ENCODE results near the gene PFKFB3. TPM values are rescaled to one million over a fixed set of nuclear protein-coding genes. Genes with fewer than 3 reads are reported as not detected.
A peak's percentile ranks its signal among the peaks of the same experiment; 100 is the strongest.

The PFKFB3 gene
- total and polyA plus RNA-seq, 4 donors = 24.9 to 54.8 (median 39.3) TPM

DNA sequence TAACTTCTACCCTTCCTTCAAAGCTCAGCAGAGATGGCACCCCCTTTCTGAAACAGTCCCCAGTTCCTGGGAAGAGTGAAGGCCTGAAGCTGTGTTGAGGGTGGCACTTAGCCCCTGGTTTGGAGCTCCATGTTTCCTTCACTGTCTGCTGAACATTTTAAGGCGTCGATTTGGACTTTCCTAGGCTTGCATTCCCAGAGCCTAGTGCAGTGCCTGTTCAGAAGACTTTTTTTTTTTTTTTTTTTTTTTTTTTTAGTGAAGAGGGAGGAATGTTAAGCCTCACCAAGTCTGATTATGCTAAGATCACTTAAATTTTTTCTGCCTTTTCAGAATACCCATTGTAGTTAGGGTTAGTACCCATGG lies 97.0 kb downstream of the PFKFB3 start:
- no CpG with 5 or more reads among the region's 2 CpGs for WGBS (ENCODE audit: insufficient coverage)
- peak overlapping the region; percentile 11 for H3K27ac ChIP-seq (ENCODE audit: low read depth, low read length)
- no peak for DNase-seq (ENCODE audit: low read depth in 4 of 6, low spot score in 6 of 6)

DNA sequence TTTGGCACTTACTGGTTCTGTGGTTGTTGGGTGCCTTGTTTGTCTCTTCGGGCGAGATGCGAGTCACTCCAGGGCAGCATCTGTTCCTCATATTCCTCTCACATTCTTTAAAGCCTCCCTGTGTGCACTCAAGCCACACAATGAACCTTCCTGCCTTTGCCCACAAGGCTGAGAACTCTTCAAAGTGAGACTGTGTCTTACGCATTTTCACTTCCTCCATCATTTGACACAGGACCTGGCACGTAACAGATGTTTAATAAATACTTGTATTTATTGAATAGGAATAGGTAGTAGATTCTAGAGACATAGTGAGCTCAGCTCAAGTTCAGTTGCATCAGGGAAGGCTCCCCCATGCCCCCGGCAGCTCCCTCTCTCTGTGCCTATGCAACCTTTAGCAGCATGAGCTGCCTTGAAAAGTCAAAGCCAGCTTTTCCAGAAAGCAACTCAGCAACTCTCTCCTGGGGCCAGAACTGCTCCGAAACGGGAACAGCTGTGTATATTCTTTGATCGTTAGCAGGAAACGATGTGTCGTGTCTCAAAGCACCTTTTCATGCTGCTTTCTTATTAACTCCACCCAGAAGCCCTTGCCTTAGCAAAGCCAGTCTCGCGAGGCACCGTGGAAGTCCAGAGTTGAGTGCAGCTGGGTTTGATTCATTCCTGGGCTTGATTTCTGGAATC lies 97.5 kb downstream of the PFKFB3 start:
- DNase-seq (ENCODE audit: low read depth in 4 of 6, low spot score in 6 of 6) = peak in 2 of 6 donors; percentile 16 to 46
- 51% methylated on average over 5 of the region's 14 CpGs for WGBS (ENCODE audit: insufficient coverage)
- no peaks in the 10 kb centered on the region for H3K27me3 ChIP-seq (ENCODE audit: control insufficient read depth, insufficient read depth, low read length)
- no peaks in the 10 kb centered on the region for H3K36me3 ChIP-seq (ENCODE audit: control insufficient read depth, insufficient read depth, low read length)
- no peaks in the 10 kb centered on the region for H3K9me3 ChIP-seq (ENCODE audit: control insufficient read depth, insufficient read depth, low read length)
- peaks cover 12% of the 10 kb centered on the region for H3K4me1 ChIP-seq (ENCODE audit: control insufficient read depth, insufficient read depth, low read length)
- H3K4me3 ChIP-seq (ENCODE audit: low read depth, low read length) = no peak overlapping the region
- peak overlapping the region; percentile 11 for H3K27ac ChIP-seq (ENCODE audit: low read depth, low read length)

More for the DNA sequence above, 97.0 kb downstream of the PFKFB3 start:
- Histone ChIP-seq H3K27me3 (ENCODE audit: control insufficient read depth, insufficient read depth, low read length) (no peaks in the 10 kb centered on the region), H3K4me1 (ENCODE audit: control insufficient read depth, insufficient read depth, low read length) (peaks cover 12% of the 10 kb centered on the region), H3K4me3 (ENCODE audit: low read depth, low read length) (no peak overlapping the region), H3K9me3 (ENCODE audit: control insufficient read depth, insufficient read depth, low read length) (no peaks in the 10 kb centered on the region), H3K36me3 (ENCODE audit: control insufficient read depth, insufficient read depth, low read length) (no peaks in the 10 kb centered on the region)

DNA sequence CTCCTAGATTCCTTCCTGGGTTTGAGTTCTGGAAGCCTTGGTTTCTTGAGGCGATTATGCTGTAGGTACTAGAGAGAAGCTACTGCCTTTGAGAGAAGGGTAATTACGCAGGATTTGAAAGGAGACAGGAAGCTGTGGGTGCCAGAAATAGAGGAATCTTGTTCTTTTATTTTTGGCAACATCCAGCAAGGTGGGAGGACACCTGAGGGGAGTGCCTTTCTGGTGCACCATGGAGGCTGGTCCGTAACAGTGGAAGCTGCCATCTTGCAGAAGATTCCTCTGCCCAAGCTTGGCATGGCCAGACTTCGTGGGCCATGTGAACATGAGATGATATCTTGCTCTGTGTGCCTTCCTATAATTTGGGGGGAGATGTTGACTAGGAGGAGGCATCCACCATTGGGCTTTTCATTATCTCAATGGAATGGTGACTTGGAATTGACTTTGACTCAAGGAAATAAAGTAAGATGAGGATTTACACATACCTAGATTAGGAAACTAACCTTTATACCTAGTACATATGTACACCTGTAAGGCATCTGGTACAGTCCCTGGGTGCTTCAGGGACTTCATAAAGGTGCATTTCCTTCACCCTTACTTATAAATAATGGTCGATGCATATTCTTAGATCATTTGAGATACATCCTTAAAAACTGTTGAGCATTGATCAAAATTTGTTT lies 98.2 kb downstream of the PFKFB3 start:
- 93% methylated on average over 3 of the region's 5 CpGs for WGBS (ENCODE audit: insufficient coverage)

DNA sequence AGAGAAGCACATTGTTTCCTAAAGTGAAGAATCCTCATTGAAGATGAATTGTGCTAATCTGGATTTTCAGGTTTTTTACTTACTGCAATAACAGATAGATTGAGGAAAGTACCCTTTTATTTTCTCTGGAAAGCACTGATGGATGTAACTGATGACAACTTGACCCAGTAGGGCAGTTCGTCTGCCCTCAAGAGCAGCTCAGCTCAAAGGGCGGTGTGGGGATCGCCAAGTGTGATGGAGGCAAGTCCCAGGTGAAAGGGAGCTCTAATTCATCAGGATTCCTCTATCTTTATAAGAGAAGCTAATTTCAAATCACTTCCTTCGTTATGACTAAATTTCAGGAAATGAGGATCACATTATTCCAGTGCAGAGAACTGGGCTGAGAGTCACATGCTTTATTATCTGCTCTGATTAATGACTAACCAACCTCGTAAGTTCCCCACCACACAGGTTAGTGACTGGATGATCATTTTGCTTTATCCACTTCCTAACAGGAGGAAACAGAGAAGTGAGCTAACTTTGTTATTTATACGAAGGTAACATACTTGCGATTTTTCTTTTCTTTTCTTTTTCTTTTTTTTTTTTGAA lies 98.8 kb downstream of the PFKFB3 start:
- Histone ChIP-seq H3K36me3 (ENCODE audit: control insufficient read depth, insufficient read depth, low read length) (no peaks in the 10 kb centered on the region), H3K27ac (ENCODE audit: low read depth, low read length) (no peak overlapping the region), H3K9me3 (ENCODE audit: control insufficient read depth, insufficient read depth, low read length) (no peaks in the 10 kb centered on the region), H3K4me1 (ENCODE audit: control insufficient read depth, insufficient read depth, low read length) (peaks cover 12% of the 10 kb centered on the region), H3K27me3 (ENCODE audit: control insufficient read depth, insufficient read depth, low read length) (no peaks in the 10 kb centered on the region), H3K4me3 (ENCODE audit: low read depth, low read length) (no peak overlapping the region)
- WGBS (ENCODE audit: insufficient coverage) = 100% methylated on average over 2 of the region's 7 CpGs
- DNase-seq (ENCODE audit: low read depth in 4 of 6, low spot score in 6 of 6) = no peak

More for the DNA sequence above, 98.2 kb downstream of the PFKFB3 start:
- no peaks in the 10 kb centered on the region for H3K36me3 ChIP-seq (ENCODE audit: control insufficient read depth, insufficient read depth, low read length)
- no peak for DNase-seq (ENCODE audit: low read depth in 4 of 6, low spot score in 6 of 6)
- H3K4me1 ChIP-seq (ENCODE audit: control insufficient read depth, insufficient read depth, low read length) = peaks cover 12% of the 10 kb centered on the region
- no peak overlapping the region for H3K4me3 ChIP-seq (ENCODE audit: low read depth, low read length)
- H3K27ac ChIP-seq (ENCODE audit: low read depth, low read length) = peak overlapping the region; percentile 11
- no peaks in the 10 kb centered on the region for H3K9me3 ChIP-seq (ENCODE audit: control insufficient read depth, insufficient read depth, low read length)
- no peaks in the 10 kb centered on the region for H3K27me3 ChIP-seq (ENCODE audit: control insufficient read depth, insufficient read depth, low read length)

Small RNA genes within 50 kb of the gene (small RNA-seq; reads per million reads assigned to genes)
- gene RF00019 (ENCODE audit: low replicate concordance) = not detected

Other genes starting within 250 kb of the PFKFB3 start
- 1 to 10 TPM in 1 of 2 donors, under 1 TPM in 1; 0.89 to 2.1 TPM for gene IL15RA, start 225.4 kb upstream of the PFKFB3 start, total RNA-seq
- under 1 TPM; 0.81 to 0.84 TPM for gene IL15RA, start 225.4 kb upstream of the PFKFB3 start, polyA plus RNA-seq (ENCODE audit: insufficient read length in 2 of 2)
- gene IL2RA, start 140.6 kb upstream of the PFKFB3 start, total RNA-seq = under 1 TPM in 1 of 2 donors, not detected in 1; 0.10 TPM
- gene IL2RA, start 140.6 kb upstream of the PFKFB3 start, polyA plus RNA-seq (ENCODE audit: insufficient read length in 2 of 2) = not detected
- 10 to 100 TPM; 48.2 to 66.1 TPM for gene RBM17, start 113.9 kb upstream of the PFKFB3 start, total RNA-seq
- 100 to 1,000 TPM; 127 to 149 TPM for gene RBM17, start 113.9 kb upstream of the PFKFB3 start, polyA plus RNA-seq (ENCODE audit: insufficient read length in 2 of 2)

Measured in spinal cord (tissue), 10 donors.